CD14-positive monocyte (primary cell): Measurements from ENCODE around the gene CAMK1D. TPM values are rescaled to one million over a fixed set of nuclear protein-coding genes. Genes with fewer than 3 reads are reported as not detected.

Source experiments
- DNase-seq, 3 donors: peaks; one replicate each; pipeline ENCODE4 v3.0.0-alpha.2; 2011 to 2022
- H2AFZ ChIP-seq: 2 replicates; pipeline ENCODE4 v1.6.0; 2012; ENCODE audit warnings: mild to moderate bottlenecking, low read depth, low read length, inconsistent platforms; ENCODE audit not compliant: insufficient read depth, poor library complexity, severe bottlenecking
- H3K27ac ChIP-seq, 2 donors: 1 replicate in 1 of 2; 2 replicates in 1 of 2; pipeline ENCODE4 v1.5.1; 2012 to 2013; ENCODE audit warnings: low read length in 2 of 2, control low read depth in 1 of 2, inconsistent platforms in 1 of 2, low read depth in 1 of 2, mild to moderate bottlenecking in 1 of 2
- H3K27me3 ChIP-seq, 2 donors: one replicate each; pipeline versions ENCODE4 v1.6.0 to v1.6.1; 2011 to 2013; ENCODE audit warnings: low read length in 2 of 2; ENCODE audit not compliant: control insufficient read depth in 2 of 2, insufficient read depth in 2 of 2
- H3K36me3 ChIP-seq, 2 donors: replicated peaks in 1 of 2; 1 replicate in 1 of 2; 2 replicates in 1 of 2; pipeline versions ENCODE4 v1.5.1 to v1.6.1; 2012 to 2013; ENCODE audit warnings: low read length in 2 of 2, control low read depth in 1 of 2, inconsistent platforms in 1 of 2, mild to moderate bottlenecking in 1 of 2; ENCODE audit not compliant: insufficient read depth in 2 of 2, control insufficient read depth in 1 of 2
- H3K4me1 ChIP-seq, 2 donors: 1 replicate in 1 of 2; 2 replicates in 1 of 2; pipeline versions ENCODE4 v1.5.1 to v1.6.1; 2012 to 2013; ENCODE audit warnings: low read length in 2 of 2, control low read depth in 1 of 2, inconsistent platforms in 1 of 2, mild to moderate bottlenecking in 1 of 2, moderate library complexity in 1 of 2; ENCODE audit not compliant: insufficient read depth in 2 of 2, control insufficient read depth in 1 of 2
- H3K4me2 ChIP-seq: replicated peaks from 2 replicates; pipeline ENCODE3; 2012; ENCODE audit warnings: low read length, moderate library complexity, mild to moderate bottlenecking; ENCODE audit not compliant: poor library complexity, severe bottlenecking; ENCODE audit errors: extremely low read depth
- H3K4me3 ChIP-seq, 3 experiments: fragments of 200-600 bp in 1 of 3; sonication (generic) in 1 of 3; replicated peaks in 1 of 3; 1 replicate in 2 of 3; 2 replicates in 1 of 3; pipeline ENCODE4 v1.5.1; 2011 to 2013; ENCODE audit warnings: low read length in 3 of 3, mild to moderate bottlenecking in 3 of 3, control low read depth in 2 of 3, low read depth in 2 of 3, inconsistent platforms in 1 of 3, moderate library complexity in 1 of 3
- H3K79me2 ChIP-seq: 2 replicates; pipeline ENCODE4 v1.6.0; 2012; ENCODE audit warnings: mild to moderate bottlenecking, control low read depth, inconsistent platforms, low read length, moderate library complexity; ENCODE audit not compliant: insufficient read depth
- H3K9ac ChIP-seq: 2 replicates; pipeline ENCODE4 v1.6.0; 2017; ENCODE audit warnings: low read length, mild to moderate bottlenecking; ENCODE audit not compliant: insufficient read depth, poor library complexity, severe bottlenecking
- H3K9me3 ChIP-seq, 2 donors: replicated peaks in 1 of 2; 1 replicate in 1 of 2; 2 replicates in 1 of 2; pipeline versions ENCODE4 v1.5.1 to v1.6.1; 2012 to 2013; ENCODE audit warnings: low read length in 2 of 2, control low read depth in 1 of 2; ENCODE audit not compliant: control insufficient read depth in 1 of 2, insufficient read depth in 1 of 2
- H4K20me1 ChIP-seq: 2 replicates; pipeline ENCODE4 v1.6.0; 2012; ENCODE audit warnings: mild to moderate bottlenecking, low read length, control low read depth, moderate library complexity; ENCODE audit not compliant: insufficient read depth
- H3K27ac Mint-ChIP-seq, 7 donors: one replicate each; pipeline ENCODE4 v1.8.0; 2020; ENCODE audit warnings: mild to moderate bottlenecking in 7 of 7, mixed read lengths in 7 of 7, moderate library complexity in 6 of 7, inconsistent platforms in 2 of 7
- H3K27me3 Mint-ChIP-seq, 3 donors: one replicate each; pipeline ENCODE4 v1.8.0; 2021 to 2022; ENCODE audit warnings: low read depth in 3 of 3, mild to moderate bottlenecking in 3 of 3, mixed read lengths in 3 of 3, moderate library complexity in 3 of 3, inconsistent platforms in 1 of 3
- H3K36me3 Mint-ChIP-seq, 2 donors: one replicate each; pipeline ENCODE4 v1.8.0; 2020; ENCODE audit warnings: mixed read lengths in 2 of 2, inconsistent platforms in 1 of 2, mild to moderate bottlenecking in 1 of 2
- H3K4me1 Mint-ChIP-seq: one replicate; pipeline ENCODE4 v1.8.0; 2020; ENCODE audit warnings: mild to moderate bottlenecking, mixed read lengths
- H3K4me3 Mint-ChIP-seq, 2 donors: one replicate each; pipeline ENCODE4 v1.8.0; 2020; ENCODE audit warnings: mild to moderate bottlenecking in 2 of 2, mixed read lengths in 2 of 2, moderate library complexity in 1 of 2
- H3K9me3 Mint-ChIP-seq, 7 donors: one replicate each; pipeline ENCODE4 v1.8.0; 2020 to 2022; ENCODE audit warnings: mixed read lengths in 7 of 7, mild to moderate bottlenecking in 6 of 7, moderate library complexity in 6 of 7, inconsistent platforms in 2 of 7
- CTCF ChIP-seq: fragments of 200-600 bp; IDR thresholded peaks from one replicate; pipeline ENCODE4 v1.8.0; 2022; ENCODE audit warnings: antibody characterized with exemption, mild to moderate bottlenecking
- WGBS: methylation state at CpG from one replicate; pipeline ENCODE4 v1.1.5; 2013; ENCODE audit warnings: missing lambda C conversion rate; ENCODE audit not compliant: insufficient coverage; 5-methylcytosine and 5-hydroxymethylcytosine counted together
- intact Hi-C, 2 donors: fragments of 100-400 bp; cut with micrococcal nuclease; formaldehyde crosslinking; loops; one replicate each; pipeline versions ENCODE4 v1.15.0 to v1.15.1; 2023
- polyA plus RNA-seq, 3 donors: library from polyadenylated mRNA; depleted of rRNA in 1 of 3; unstranded in 2 of 3; stranded (reverse) in 1 of 3; fragments of 300-500 nt in 2 of 3; fragments of >200 nt in 1 of 3; fragmentation: Illumina TruSeq in 2 of 3; gene quantifications; 1 replicate in 2 of 3; 2 replicates in 1 of 3; pipeline ENCODE4 v1.2.3, GENCODE V29; 2012 to 2021

Gene CAMK1D
- polyA plus RNA-seq, 3 donors = 6.7 to 11.8 (median 7.1) TPM

GRCh38 chr10:12501841-12502525 is 152.6 kb downstream of the CAMK1D start:
- H3K79me2 ChIP-seq = no peaks in the 10 kb centered on the region
- H3K4me3 ChIP-seq = no peak overlapping the region
- DNase-seq = no peak
- peaks cover 0 to 7% of the 10 kb centered on the region in 2 donors for H3K36me3 Mint-ChIP-seq
- peaks cover 0 to 10% (median 6%) of the 10 kb centered on the region in 7 donors for H3K9me3 Mint-ChIP-seq
- no peak overlapping the region for H3K27ac ChIP-seq
- intact Hi-C loops = no loop called here
- no peak overlapping the region for H3K9ac ChIP-seq
- WGBS = 92% methylated on average over 16 of the region's 16 CpGs
- H3K4me2 ChIP-seq = no peak overlapping the region
- H3K9me3 ChIP-seq = no peaks in the 10 kb centered on the region
- H3K4me3 Mint-ChIP-seq = peak overlapping the region in 1 of 2 donors; percentile 26
- H3K27me3 Mint-ChIP-seq = peaks cover 27 to 35% (median 33%) of the 10 kb centered on the region in 3 donors
- peaks cover 13 to 15% of the 10 kb centered on the region in 2 donors for H3K4me1 ChIP-seq
- peaks cover 0 to 18% of the 10 kb centered on the region in 2 donors for H3K27me3 ChIP-seq
- H3K27ac Mint-ChIP-seq = no peak overlapping the region
- peaks cover 89% of the 10 kb centered on the region for H4K20me1 ChIP-seq
- no peaks in the 10 kb centered on the region for H3K36me3 ChIP-seq
- TF ChIP-seq CTCF = no peak
- H2AFZ ChIP-seq = no peak overlapping the region
- peaks cover 24% of the 10 kb centered on the region for H3K4me1 Mint-ChIP-seq

DNA sequence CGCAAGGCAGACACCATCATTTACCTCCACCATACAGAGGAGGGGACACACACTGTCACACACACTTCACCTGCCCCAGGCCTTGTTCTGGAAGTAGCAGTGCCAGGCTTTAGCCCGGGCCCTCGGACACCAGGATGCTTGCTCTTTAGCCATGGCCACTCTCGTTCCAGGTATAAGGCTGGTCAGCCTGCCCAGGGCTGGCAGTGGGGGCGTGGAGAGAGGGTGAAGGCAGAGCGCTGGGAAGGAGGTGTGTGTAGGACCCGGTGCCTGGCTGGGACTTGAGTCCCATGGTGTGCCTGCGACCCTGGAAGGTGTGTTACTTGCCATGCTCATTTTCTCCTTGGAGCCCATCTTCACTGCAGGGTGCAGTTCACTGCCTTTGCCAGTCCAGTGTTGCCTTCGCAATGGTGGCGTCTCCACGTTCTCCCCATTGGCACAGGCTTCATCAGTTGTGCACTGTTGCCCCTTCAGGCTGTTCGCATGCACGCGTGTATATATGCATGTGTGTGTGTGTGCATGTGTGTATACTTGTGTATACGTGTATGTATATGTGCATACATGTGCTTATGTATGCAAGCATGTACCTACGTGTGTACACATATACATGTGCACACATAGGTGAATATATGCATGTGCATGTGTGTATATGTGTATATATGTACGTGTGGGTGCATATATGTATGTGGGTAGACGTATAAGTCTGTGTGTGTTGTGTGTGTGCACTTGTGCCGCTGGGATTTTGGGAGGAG is 153.4 kb downstream of the CAMK1D start:
- H3K9me3 Mint-ChIP-seq = peaks cover 0 to 6% (median 4%) of the 10 kb centered on the region in 7 donors
- peaks cover 31% of the 10 kb centered on the region for H3K4me1 Mint-ChIP-seq
- no peak for TF ChIP-seq CTCF

More for the DNA sequence above, 153.4 kb downstream of the CAMK1D start:
- Histone ChIP-seq H3K4me3 (no peak overlapping the region), H3K27ac (no peak overlapping the region), H3K79me2 (no peaks in the 10 kb centered on the region), H3K9me3 (no peaks in the 10 kb centered on the region), H2AFZ (no peak overlapping the region), H3K27me3 (peaks cover 0 to 18% of the 10 kb centered on the region in 2 donors), H3K4me1 (peaks cover 18 to 23% of the 10 kb centered on the region in 2 donors), H3K36me3 (no peaks in the 10 kb centered on the region), H3K4me2 (no peak overlapping the region), H3K9ac (no peak overlapping the region), H4K20me1 (peaks cover 96% of the 10 kb centered on the region)
- DNase-seq = no peak
- intact Hi-C loops = no loop called here
- WGBS = 98% methylated on average over 17 of the region's 19 CpGs
- Mint-ChIP-seq H3K27ac (no peak overlapping the region), H3K36me3 (peaks cover 0 to 4% of the 10 kb centered on the region in 2 donors), H3K27me3 (peaks cover 32 to 39% (median 36%) of the 10 kb centered on the region in 3 donors), H3K4me3 (peak overlapping the region in 1 of 2 donors; percentile 14)
